ENCODE measurements around the gene SDF2L1. TPM values are rescaled to one million over a fixed set of nuclear protein-coding genes. Genes with fewer than 3 reads are reported as not detected.

SDF2L1 gene
- total RNA-seq, 1 donor from 2014 or later, result 4.3 TPM

DNA sequence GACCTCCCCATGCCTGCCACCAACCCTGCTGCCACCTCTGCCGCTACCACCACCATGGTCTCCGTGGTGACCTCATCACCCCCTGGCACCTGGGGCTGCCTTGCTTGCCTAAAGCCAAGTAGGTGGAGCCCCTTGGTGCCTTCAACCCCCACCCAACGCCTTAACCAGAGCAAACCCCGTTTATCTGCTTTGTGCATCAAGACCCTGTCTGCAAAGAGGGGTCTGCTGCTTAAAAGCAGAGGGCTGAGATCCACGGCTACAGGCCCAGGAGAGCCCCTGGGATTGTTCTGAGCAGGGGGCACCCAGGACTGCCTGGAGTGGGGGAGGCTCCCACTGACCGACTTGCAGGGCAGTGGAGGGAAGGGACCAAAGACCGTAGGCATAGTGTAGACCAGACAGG lies 18.8 kb downstream of the SDF2L1 start:
- H3K4me2 ChIP-seq, result no peak overlapping the region
- H3K36me3 ChIP-seq, result no peaks in the 10 kb centered on the region
- H3K27ac ChIP-seq, result no peak overlapping the region
- peaks cover 10% of the 10 kb centered on the region for H4K20me1 ChIP-seq (ENCODE audit: low read depth)
- Mint-ChIP-seq H3K27ac (no peak overlapping the region), H3K4me1 (peaks cover 27% of the 10 kb centered on the region), H3K4me3 (no peak overlapping the region), H3K27me3 (ENCODE audit: insufficient read depth, low read depth) (peaks cover 16% of the 10 kb centered on the region), H3K36me3 (no peaks in the 10 kb centered on the region), H3K9me3 (peaks cover 6% of the 10 kb centered on the region)
- no peak overlapping the region for H3K9ac ChIP-seq
- peaks cover 6% of the 10 kb centered on the region for H3K4me1 ChIP-seq
- H3K27me3 ChIP-seq, result no peaks in the 10 kb centered on the region
- peaks cover 37% of the 10 kb centered on the region for H3F3A ChIP-seq (ENCODE audit: low read depth)
- no peak overlapping the region for H2AFZ ChIP-seq (replicated peaks)
- H3K79me2 ChIP-seq (ENCODE audit: low read depth), result no peaks in the 10 kb centered on the region
- no peak overlapping the region for H3K4me3 ChIP-seq
- DNase-seq (ENCODE audit: low spot score), result no peak
- TF ChIP-seq CTCF (IDR thresholded peaks at IDR 0.05) (no peak), EZH2 (IDR thresholded peaks at IDR 0.05) (no peak), EZH2phosphoT487 (IDR thresholded peaks at IDR 0.05) (no peak)
- no peaks in the 10 kb centered on the region for H3K9me3 ChIP-seq (ENCODE audit: low read depth)

DNA sequence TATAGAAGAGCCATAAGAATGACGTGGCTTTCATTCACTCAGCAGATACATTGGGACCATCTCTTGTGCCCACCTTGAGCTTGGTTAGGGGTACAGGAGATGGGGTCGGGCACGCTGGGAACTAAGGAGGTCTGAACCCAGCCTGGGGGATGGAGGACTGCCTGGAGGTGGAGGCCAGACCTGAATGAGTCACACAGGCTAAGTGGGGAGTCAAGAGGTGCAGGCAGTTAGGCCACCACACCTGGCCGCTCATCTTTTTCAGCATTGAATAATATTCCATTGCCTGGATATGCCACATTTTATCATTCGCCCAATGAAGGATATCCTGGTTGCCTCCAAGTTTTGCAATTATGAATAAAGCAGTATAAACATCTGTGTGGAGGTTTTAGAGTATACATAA lies 19.9 kb downstream of the SDF2L1 start:
- Histone ChIP-seq H3K27ac (no peak overlapping the region), H3K4me3 (no peak overlapping the region), H3K27me3 (no peaks in the 10 kb centered on the region), H3K4me1 (peaks cover 10% of the 10 kb centered on the region), H3F3A (ENCODE audit: low read depth) (peaks cover 32% of the 10 kb centered on the region), H3K79me2 (ENCODE audit: low read depth) (peaks cover 3% of the 10 kb centered on the region), H2AFZ (replicated peaks) (no peak overlapping the region), H4K20me1 (ENCODE audit: low read depth) (peaks cover 2% of the 10 kb centered on the region), H3K36me3 (no peaks in the 10 kb centered on the region), H3K9ac (no peak overlapping the region), H3K9me3 (ENCODE audit: low read depth) (no peaks in the 10 kb centered on the region), H3K4me2 (no peak overlapping the region)
- Mint-ChIP-seq H3K27ac (no peak overlapping the region), H3K27me3 (ENCODE audit: insufficient read depth, low read depth) (peaks cover 15% of the 10 kb centered on the region), H3K4me3 (peak overlapping the region; percentile 43), H3K9me3 (peaks cover 6% of the 10 kb centered on the region), H3K4me1 (peaks cover 23% of the 10 kb centered on the region), H3K36me3 (no peaks in the 10 kb centered on the region)
- no peak for DNase-seq (ENCODE audit: low spot score)
- no peak for TF ChIP-seq EZH2 (IDR thresholded peaks at IDR 0.05)
- no peak for TF ChIP-seq CTCF (IDR thresholded peaks at IDR 0.05)
- TF ChIP-seq EZH2phosphoT487 (IDR thresholded peaks at IDR 0.05), result no peak

DNA sequence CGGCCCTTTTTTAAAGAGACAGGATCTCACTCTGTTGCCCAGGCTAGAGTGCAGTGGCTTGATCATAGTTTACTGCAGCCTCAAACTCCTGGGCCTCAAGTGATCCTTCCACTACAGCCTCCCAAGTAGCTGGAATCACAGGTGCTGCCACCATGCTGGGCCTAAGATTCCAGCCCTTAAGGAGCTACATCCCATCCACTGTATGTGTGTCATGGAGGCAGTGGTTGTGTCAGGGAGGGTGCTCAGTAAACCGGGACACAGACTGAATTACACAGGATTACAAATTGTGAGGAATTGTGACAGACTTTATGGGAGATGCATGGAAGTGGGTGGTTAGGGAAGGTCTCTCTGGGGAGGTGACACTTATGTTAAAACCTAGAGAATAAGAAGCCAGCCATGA lies 21.6 kb downstream of the SDF2L1 start:
- no peak overlapping the region for H3K27ac ChIP-seq
- Mint-ChIP-seq H3K27ac (no peak overlapping the region), H3K4me1 (peaks cover 19% of the 10 kb centered on the region), H3K4me3 (peak overlapping the region; percentile 57), H3K36me3 (no peaks in the 10 kb centered on the region), H3K9me3 (peaks cover 6% of the 10 kb centered on the region), H3K27me3 (ENCODE audit: insufficient read depth, low read depth) (peaks cover 11% of the 10 kb centered on the region)
- H4K20me1 ChIP-seq (ENCODE audit: low read depth), result no peaks in the 10 kb centered on the region
- H3F3A ChIP-seq (ENCODE audit: low read depth), result peaks cover 14% of the 10 kb centered on the region
- H3K79me2 ChIP-seq (ENCODE audit: low read depth), result peaks cover 14% of the 10 kb centered on the region
- no peak for TF ChIP-seq CTCF (IDR thresholded peaks at IDR 0.05)
- TF ChIP-seq EZH2 (IDR thresholded peaks at IDR 0.05), result no peak
- no peak for TF ChIP-seq EZH2phosphoT487 (IDR thresholded peaks at IDR 0.05)
- H3K4me3 ChIP-seq, result no peak overlapping the region
- H3K9ac ChIP-seq, result no peak overlapping the region
- H2AFZ ChIP-seq (replicated peaks), result no peak overlapping the region
- no peak overlapping the region for H3K4me2 ChIP-seq
- peaks cover 4% of the 10 kb centered on the region for H3K4me1 ChIP-seq
- no peaks in the 10 kb centered on the region for H3K27me3 ChIP-seq
- H3K9me3 ChIP-seq (ENCODE audit: low read depth), result no peaks in the 10 kb centered on the region
- H3K36me3 ChIP-seq, result no peaks in the 10 kb centered on the region
- DNase-seq (ENCODE audit: low spot score), result no peak

All from neural progenitor cell (in vitro differentiated cells).